ENCODE results near the gene ARHGAP35. TPM values are rescaled to one million over a fixed set of nuclear protein-coding genes. Genes with fewer than 3 reads are reported as not detected.

The ARHGAP35 gene
- total and polyA plus RNA-seq, 10 of the 15 experiments (the other 5 are each of a cell fraction or from before 2014, with no cell fraction given), result 0.85 to 29.9 (median 11.5) TPM

DNA sequence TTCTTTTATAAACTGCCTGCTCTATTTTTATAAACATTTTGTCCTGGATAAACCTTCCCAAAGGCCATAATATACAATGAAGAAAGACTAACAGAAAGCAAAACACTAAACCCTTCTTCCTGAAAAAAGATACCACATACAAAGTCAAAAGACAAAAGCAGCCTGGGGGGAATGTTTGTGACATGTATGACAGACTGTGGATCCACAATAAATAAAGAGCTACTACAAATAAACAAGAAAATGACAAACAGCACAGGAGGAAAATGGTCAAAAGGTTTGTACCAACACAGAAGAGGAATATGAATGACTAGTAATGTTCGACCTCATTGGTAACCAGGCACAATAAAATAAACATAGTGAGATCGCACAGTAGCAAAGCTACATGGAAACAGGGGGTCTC, 29.9 kb upstream of the ARHGAP35 start (continued):
- TF ChIP-seq MYB (IDR thresholded peaks at IDR 0.05; ENCODE audit: borderline replicate concordance, low read depth, low read length) (no peak), RAD21 (IDR thresholded peaks at IDR 0.05; ENCODE audit: insufficient read depth, low read depth, low read length) (no peak), CREM (IDR thresholded peaks at IDR 0.05; ENCODE audit: low read depth) (no peak)

DNA sequence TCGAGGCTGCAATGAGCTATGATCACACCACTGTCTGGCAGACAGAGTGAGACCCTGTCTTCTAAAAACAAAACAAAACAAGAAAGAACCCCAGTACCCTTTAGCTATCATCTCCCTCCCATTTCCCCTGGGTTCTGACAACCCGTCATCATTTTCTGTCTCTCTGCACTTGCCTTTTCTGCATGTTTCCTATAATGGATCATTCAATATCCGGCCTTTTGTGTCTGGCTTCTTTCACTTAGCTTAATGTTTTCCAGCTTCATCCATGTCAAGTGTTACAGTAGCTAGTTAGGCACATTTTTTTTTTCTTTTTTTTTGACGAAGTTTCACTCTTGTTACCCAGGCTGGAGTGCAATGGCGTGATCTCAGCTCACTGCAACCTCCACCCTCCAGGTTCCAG, 26.7 kb upstream of the ARHGAP35 start:
- H3K27me3 ChIP-seq (replicated peaks in 1 of 2; ENCODE audit: control insufficient read depth in 2 of 2, insufficient read depth in 2 of 2, low read length in 1 of 2), result no peaks in the 10 kb centered on the region
- no peaks in the 10 kb centered on the region for H3K9me3 ChIP-seq (replicated peaks; ENCODE audit: control insufficient read depth, insufficient read depth, low read length)
- DNase-seq (ENCODE audit: low read depth, low spot score) (no peak), ATAC-seq (no peak), FAIRE-seq (no peak)
- H3K27ac ChIP-seq (ENCODE audit: control insufficient read depth, insufficient read depth), result no peak overlapping the region
- H3K36me3 ChIP-seq (ENCODE audit: control insufficient read depth in 2 of 2, insufficient read depth in 2 of 2, low read length in 1 of 2), result peaks cover 3 to 7% of the 10 kb centered on the region in 2 experiments; a peak in 3 of 4 replicates
- no peak overlapping the region for H3K9ac ChIP-seq (ENCODE audit: control insufficient read depth, insufficient read depth, low read length)
- POLR2A ChIA-PET, result no interaction called here
- RAD21 ChIA-PET (ENCODE audit: unreplicated experiment), result interaction anchor here (0.6 kb wide), 1 partner anchor 149 kb away, joined by 4 read pairs; no protein-coding TSS in a partner anchor
- H2AFZ ChIP-seq (ENCODE audit: control insufficient read depth, low read depth, low read length), result no peak overlapping the region
- in situ Hi-C loops (cut with MboI), result no loop called here
- SMC1A ChIA-PET (ENCODE audit: uncharacterized antibody, unreplicated experiment), result interaction anchor here (0.9 kb wide), 1 partner anchor 49 kb away, joined by 3 read pairs; no protein-coding TSS in a partner anchor
- H3K4me1 ChIP-seq (ENCODE audit: control insufficient read depth, insufficient read depth, low read length), result no peaks in the 10 kb centered on the region
- no peaks in the 10 kb centered on the region for H3K79me2 ChIP-seq (ENCODE audit: control insufficient read depth, insufficient read depth, low read length)
- no peaks in the 10 kb centered on the region for H4K20me1 ChIP-seq (ENCODE audit: control insufficient read depth, insufficient read depth)
- intact Hi-C loops (cut with micrococcal nuclease; ENCODE audit: unreplicated experiment), result no loop called here
- no peak overlapping the region for H3K4me3 ChIP-seq
- no peak overlapping the region for H3K4me2 ChIP-seq (ENCODE audit: control insufficient read depth, insufficient read depth)
- WGBS (ENCODE audit: insufficient coverage, insufficient replicate concordance, low lambda C conversion rate, missing lambda C conversion rate), result 33% methylated on average over 5 of the region's 5 CpGs
- CTCF ChIA-PET, result interaction anchor here (0.6 to 1.8 kb wide), 8 partner anchors 12 to 131 kb away, joined by 3 to 11 read pairs (median 4); no protein-coding TSS in a partner anchor
- no TSS peak for BruUV-seq (replicated peaks)
- TF ChIP-seq RBBP5 (conservative IDR thresholded peaks at IDR 0.05) (no peak), CBX3 (IDR thresholded peaks at IDR 0.05; ENCODE audit: borderline replicate concordance, low read depth) (no peak), RB1 (IDR thresholded peaks at IDR 0.05; ENCODE audit: borderline replicate concordance) (no peak), SMARCA5 (IDR thresholded peaks at IDR 0.05) (no peak), SREBF2 (IDR thresholded peaks at IDR 0.05; ENCODE audit: low read length) (no peak), FOXK2 (IDR thresholded peaks at IDR 0.05) (no peak), SPI1 (IDR thresholded peaks at IDR 0.05; ENCODE audit: borderline replicate concordance, insufficient read depth, low read depth, low read length) (no peak)
- TF ChIP-seq, protein P1, sequence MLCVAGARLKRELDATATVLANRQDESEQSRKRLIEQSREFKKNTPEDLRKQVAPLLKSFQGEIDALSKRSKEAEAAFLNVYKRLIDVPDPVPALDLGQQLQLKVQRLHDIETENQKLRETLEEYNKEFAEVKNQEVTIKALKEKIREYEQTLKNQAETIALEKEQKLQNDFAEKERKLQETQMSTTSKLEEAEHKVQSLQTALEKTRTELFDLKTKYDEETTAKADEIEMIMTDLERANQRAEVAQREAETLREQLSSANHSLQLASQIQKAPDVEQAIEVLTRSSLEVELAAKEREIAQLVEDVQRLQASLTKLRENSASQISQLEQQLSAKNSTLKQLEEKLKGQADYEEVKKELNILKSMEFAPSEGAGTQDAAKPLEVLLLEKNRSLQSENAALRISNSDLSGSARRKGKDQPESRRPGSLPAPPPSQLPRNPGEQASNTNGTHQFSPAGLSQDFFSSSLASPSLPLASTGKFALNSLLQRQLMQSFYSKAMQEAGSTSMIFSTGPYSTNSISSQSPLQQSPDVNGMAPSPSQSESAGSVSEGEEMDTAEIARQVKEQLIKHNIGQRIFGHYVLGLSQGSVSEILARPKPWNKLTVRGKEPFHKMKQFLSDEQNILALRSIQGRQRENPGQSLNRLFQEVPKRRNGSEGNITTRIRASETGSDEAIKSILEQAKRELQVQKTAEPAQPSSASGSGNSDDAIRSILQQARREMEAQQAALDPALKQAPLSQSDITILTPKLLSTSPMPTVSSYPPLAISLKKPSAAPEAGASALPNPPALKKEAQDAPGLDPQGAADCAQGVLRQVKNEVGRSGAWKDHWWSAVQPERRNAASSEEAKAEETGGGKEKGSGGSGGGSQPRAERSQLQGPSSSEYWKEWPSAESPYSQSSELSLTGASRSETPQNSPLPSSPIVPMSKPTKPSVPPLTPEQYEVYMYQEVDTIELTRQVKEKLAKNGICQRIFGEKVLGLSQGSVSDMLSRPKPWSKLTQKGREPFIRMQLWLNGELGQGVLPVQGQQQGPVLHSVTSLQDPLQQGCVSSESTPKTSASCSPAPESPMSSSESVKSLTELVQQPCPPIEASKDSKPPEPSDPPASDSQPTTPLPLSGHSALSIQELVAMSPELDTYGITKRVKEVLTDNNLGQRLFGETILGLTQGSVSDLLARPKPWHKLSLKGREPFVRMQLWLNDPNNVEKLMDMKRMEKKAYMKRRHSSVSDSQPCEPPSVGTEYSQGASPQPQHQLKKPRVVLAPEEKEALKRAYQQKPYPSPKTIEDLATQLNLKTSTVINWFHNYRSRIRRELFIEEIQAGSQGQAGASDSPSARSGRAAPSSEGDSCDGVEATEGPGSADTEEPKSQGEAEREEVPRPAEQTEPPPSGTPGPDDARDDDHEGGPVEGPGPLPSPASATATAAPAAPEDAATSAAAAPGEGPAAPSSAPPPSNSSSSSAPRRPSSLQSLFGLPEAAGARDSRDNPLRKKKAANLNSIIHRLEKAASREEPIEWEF (IDR thresholded peaks at IDR 0.05; ENCODE audit: insufficient replicate concordance, low read depth, low read length), result no peak
- TF ChIP-seq, protein P2, sequence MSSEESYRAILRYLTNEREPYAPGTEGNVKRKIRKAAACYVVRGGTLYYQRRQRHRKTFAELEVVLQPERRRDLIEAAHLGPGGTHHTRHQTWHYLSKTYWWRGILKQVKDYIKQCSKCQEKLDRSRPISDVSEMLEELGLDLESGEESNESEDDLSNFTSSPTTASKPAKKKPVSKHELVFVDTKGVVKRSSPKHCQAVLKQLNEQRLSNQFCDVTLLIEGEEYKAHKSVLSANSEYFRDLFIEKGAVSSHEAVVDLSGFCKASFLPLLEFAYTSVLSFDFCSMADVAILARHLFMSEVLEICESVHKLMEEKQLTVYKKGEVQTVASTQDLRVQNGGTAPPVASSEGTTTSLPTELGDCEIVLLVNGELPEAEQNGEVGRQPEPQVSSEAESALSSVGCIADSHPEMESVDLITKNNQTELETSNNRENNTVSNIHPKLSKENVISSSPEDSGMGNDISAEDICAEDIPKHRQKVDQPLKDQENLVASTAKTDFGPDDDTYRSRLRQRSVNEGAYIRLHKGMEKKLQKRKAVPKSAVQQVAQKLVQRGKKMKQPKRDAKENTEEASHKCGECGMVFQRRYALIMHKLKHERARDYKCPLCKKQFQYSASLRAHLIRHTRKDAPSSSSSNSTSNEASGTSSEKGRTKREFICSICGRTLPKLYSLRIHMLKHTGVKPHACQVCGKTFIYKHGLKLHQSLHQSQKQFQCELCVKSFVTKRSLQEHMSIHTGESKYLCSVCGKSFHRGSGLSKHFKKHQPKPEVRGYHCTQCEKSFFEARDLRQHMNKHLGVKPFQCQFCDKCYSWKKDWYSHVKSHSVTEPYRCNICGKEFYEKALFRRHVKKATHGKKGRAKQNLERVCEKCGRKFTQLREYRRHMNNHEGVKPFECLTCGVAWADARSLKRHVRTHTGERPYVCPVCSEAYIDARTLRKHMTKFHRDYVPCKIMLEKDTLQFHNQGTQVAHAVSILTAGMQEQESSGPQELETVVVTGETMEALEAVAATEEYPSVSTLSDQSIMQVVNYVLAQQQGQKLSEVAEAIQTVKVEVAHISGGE (CRISPR knock-in tag; IDR thresholded peaks at IDR 0.05), result no peak
- TF ChIP-seq, protein P3, sequence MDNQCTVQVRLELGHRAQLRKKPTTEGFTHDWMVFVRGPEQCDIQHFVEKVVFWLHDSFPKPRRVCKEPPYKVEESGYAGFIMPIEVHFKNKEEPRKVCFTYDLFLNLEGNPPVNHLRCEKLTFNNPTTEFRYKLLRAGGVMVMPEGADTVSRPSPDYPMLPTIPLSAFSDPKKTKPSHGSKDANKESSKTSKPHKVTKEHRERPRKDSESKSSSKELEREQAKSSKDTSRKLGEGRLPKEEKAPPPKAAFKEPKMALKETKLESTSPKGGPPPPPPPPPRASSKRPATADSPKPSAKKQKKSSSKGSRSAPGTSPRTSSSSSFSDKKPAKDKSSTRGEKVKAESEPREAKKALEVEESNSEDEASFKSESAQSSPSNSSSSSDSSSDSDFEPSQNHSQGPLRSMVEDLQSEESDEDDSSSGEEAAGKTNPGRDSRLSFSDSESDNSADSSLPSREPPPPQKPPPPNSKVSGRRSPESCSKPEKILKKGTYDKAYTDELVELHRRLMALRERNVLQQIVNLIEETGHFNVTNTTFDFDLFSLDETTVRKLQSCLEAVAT (IDR thresholded peaks at IDR 0.05), result no peak

Measured in GM12878 (cell line).